Astrocyte (in vitro differentiated cells and primary cell): Measurements from ENCODE around the gene MFNG. TPM values are rescaled to one million over a fixed set of nuclear protein-coding genes. Genes with fewer than 3 reads are reported as not detected.

ENCODE experiments used
- DNase-seq: peaks from one replicate; pipeline ENCODE4 v3.0.0-alpha.2; 2010; ENCODE audit warnings: low read depth
- FAIRE-seq: peaks from 2 replicates; lab custom pipeline; 2011; peaks lifted over from hg19 to GRCh38; lab: Jason Lieb, UNC
- H2AFZ ChIP-seq: 2 replicates; pipeline ENCODE4 v1.6.0; 2012; ENCODE audit warnings: low read depth, low read length, inconsistent platforms
- H3K27ac ChIP-seq: 2 replicates; pipeline ENCODE4 v1.5.1; 2011; ENCODE audit warnings: low read depth, low read length, inconsistent platforms
- H3K27me3 ChIP-seq: 2 replicates; pipeline ENCODE4 v1.6.0; 2011; ENCODE audit warnings: low read length, inconsistent platforms; ENCODE audit not compliant: insufficient read depth
- H3K36me3 ChIP-seq: 2 replicates; pipeline ENCODE4 v1.5.1; 2011; ENCODE audit warnings: low read length, inconsistent platforms; ENCODE audit not compliant: insufficient read depth
- H3K4me1 ChIP-seq: 2 replicates; pipeline ENCODE4 v1.5.1; 2011; ENCODE audit warnings: low read length, inconsistent platforms; ENCODE audit not compliant: insufficient read depth
- H3K4me2 ChIP-seq: 2 replicates; pipeline ENCODE4 v1.6.0; 2012; ENCODE audit warnings: low read length, inconsistent platforms
- H3K4me3 ChIP-seq: 2 replicates; pipeline ENCODE4 v1.5.1; 2011; ENCODE audit warnings: low read depth, mild to moderate bottlenecking, low read length, inconsistent platforms; ENCODE audit not compliant: insufficient read depth
- H3K79me2 ChIP-seq: 2 replicates; pipeline ENCODE4 v1.6.0; 2012; ENCODE audit warnings: mild to moderate bottlenecking, low read length, inconsistent platforms; ENCODE audit not compliant: insufficient read depth
- H3K9ac ChIP-seq: 2 replicates; pipeline ENCODE4 v1.6.0; 2012; ENCODE audit warnings: mild to moderate bottlenecking, low read length, inconsistent platforms
- H3K9me3 ChIP-seq: 2 replicates; pipeline ENCODE4 v1.5.1; 2012; ENCODE audit warnings: low read depth, mild to moderate bottlenecking, low read length, inconsistent platforms; ENCODE audit not compliant: insufficient read depth
- H4K20me1 ChIP-seq: 2 replicates; pipeline ENCODE4 v1.6.0; 2012; ENCODE audit warnings: low read length, inconsistent platforms; ENCODE audit not compliant: insufficient read depth
- H3K27ac Mint-ChIP-seq: one replicate; pipeline ENCODE4 v1.8.0; 2021; ENCODE audit warnings: mild to moderate bottlenecking, mixed read lengths; ENCODE audit not compliant: unreplicated experiment
- H3K27me3 Mint-ChIP-seq: one replicate; pipeline ENCODE4 v1.8.0; 2021; ENCODE audit warnings: low read depth, mixed read lengths; ENCODE audit not compliant: unreplicated experiment
- H3K36me3 Mint-ChIP-seq: one replicate; pipeline ENCODE4 v1.8.0; 2021; ENCODE audit warnings: low read depth, mixed read lengths; ENCODE audit not compliant: unreplicated experiment
- H3K4me1 Mint-ChIP-seq: one replicate; pipeline ENCODE4 v1.8.0; 2021; ENCODE audit warnings: low read depth, mixed read lengths; ENCODE audit not compliant: unreplicated experiment
- H3K4me3 Mint-ChIP-seq: one replicate; pipeline ENCODE4 v1.8.0; 2021; ENCODE audit warnings: mild to moderate bottlenecking, moderate library complexity, mixed read lengths; ENCODE audit not compliant: unreplicated experiment
- H3K9me3 Mint-ChIP-seq: one replicate; pipeline ENCODE4 v1.8.0; 2021; ENCODE audit warnings: mild to moderate bottlenecking, mixed read lengths; ENCODE audit not compliant: unreplicated experiment
- EZH2 ChIP-seq: IDR thresholded peaks from 2 replicates; pipeline ENCODE4 v1.6.1; 2012; ENCODE audit warnings: mild to moderate bottlenecking, low read length, inconsistent platforms; ENCODE audit not compliant: insufficient read depth
- total RNA-seq: library from RNA; stranded (reverse); gene quantifications from 2 replicates; pipeline ENCODE4 v1.2.1, GENCODE V29; 2021
- TF ChIP-seq, protein P1 (sequence below): IDR thresholded peaks from 2 replicates; pipeline ENCODE4 v1.5.1; 2011; ENCODE audit warnings: low read depth, mild to moderate bottlenecking, inconsistent platforms, low read length, moderate library complexity; ENCODE audit not compliant: insufficient read depth

Gene MFNG
- total RNA-seq, 1 donor from 2014 or later = 1.4 TPM

GRCh38 chr22:37456346-37456745 is 29.8 kb downstream of the MFNG start:
- peaks cover 22% of the 10 kb centered on the region for H3K4me1 ChIP-seq
- H2AFZ ChIP-seq = no peak overlapping the region
- Mint-ChIP-seq H3K9me3 (peaks cover under 1% of the 10 kb centered on the region), H3K36me3 (no peaks in the 10 kb centered on the region), H3K4me1 (peaks cover 22% of the 10 kb centered on the region), H3K4me3 (no peak overlapping the region), H3K27ac (no peak overlapping the region), H3K27me3 (peaks cover 25% of the 10 kb centered on the region)
- no peaks in the 10 kb centered on the region for H4K20me1 ChIP-seq
- no peaks in the 10 kb centered on the region for H3K79me2 ChIP-seq
- no peaks in the 10 kb centered on the region for H3K36me3 ChIP-seq
- H3K4me2 ChIP-seq = peak overlapping the region; percentile 81
- no peak overlapping the region for H3K4me3 ChIP-seq
- TF ChIP-seq, protein P1, sequence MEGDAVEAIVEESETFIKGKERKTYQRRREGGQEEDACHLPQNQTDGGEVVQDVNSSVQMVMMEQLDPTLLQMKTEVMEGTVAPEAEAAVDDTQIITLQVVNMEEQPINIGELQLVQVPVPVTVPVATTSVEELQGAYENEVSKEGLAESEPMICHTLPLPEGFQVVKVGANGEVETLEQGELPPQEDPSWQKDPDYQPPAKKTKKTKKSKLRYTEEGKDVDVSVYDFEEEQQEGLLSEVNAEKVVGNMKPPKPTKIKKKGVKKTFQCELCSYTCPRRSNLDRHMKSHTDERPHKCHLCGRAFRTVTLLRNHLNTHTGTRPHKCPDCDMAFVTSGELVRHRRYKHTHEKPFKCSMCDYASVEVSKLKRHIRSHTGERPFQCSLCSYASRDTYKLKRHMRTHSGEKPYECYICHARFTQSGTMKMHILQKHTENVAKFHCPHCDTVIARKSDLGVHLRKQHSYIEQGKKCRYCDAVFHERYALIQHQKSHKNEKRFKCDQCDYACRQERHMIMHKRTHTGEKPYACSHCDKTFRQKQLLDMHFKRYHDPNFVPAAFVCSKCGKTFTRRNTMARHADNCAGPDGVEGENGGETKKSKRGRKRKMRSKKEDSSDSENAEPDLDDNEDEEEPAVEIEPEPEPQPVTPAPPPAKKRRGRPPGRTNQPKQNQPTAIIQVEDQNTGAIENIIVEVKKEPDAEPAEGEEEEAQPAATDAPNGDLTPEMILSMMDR = no peak
- TF ChIP-seq EZH2 = no peak
- DNase-seq = no peak
- H3K27me3 ChIP-seq = peaks cover 7% of the 10 kb centered on the region
- H3K27ac ChIP-seq = no peak overlapping the region
- FAIRE-seq = no peak
- peak overlapping the region; percentile 1 for H3K9ac ChIP-seq
- no peaks in the 10 kb centered on the region for H3K9me3 ChIP-seq

- peak overlapping the region; percentile 93 for H3K27ac Mint-ChIP-seq
- no peak for TF ChIP-seq EZH2
- TF ChIP-seq, protein P1 = no peak
- Histone ChIP-seq H3K79me2 (no peaks in the 10 kb centered on the region), H3K36me3 (no peaks in the 10 kb centered on the region), H2AFZ (no peak overlapping the region), H3K9ac (peak overlapping the region; percentile 1), H3K9me3 (no peaks in the 10 kb centered on the region), H3K4me2 (peak overlapping the region; percentile 81), H3K4me1 (peaks cover 22% of the 10 kb centered on the region), H4K20me1 (no peaks in the 10 kb centered on the region), H3K27me3 (peaks cover 7% of the 10 kb centered on the region), H3K27ac (peak overlapping the region; percentile 77), H3K4me3 (no peak overlapping the region)
- H3K27me3 Mint-ChIP-seq = peaks cover 25% of the 10 kb centered on the region
- no peak overlapping the region for H3K4me3 Mint-ChIP-seq
- H3K9me3 Mint-ChIP-seq = peaks cover 5% of the 10 kb centered on the region
- H3K4me1 Mint-ChIP-seq = peaks cover 22% of the 10 kb centered on the region
- FAIRE-seq (no peak), DNase-seq (peak; percentile 20)
- no peaks in the 10 kb centered on the region for H3K36me3 Mint-ChIP-seq
Measured at GRCh38 chr22:37455896-37456295, 30.3 kb downstream of the MFNG start.

GRCh38 chr22:37454857-37455686 is 31.1 kb downstream of the MFNG start:
- no peak for TF ChIP-seq EZH2
- TF ChIP-seq, protein P1 = no peak
- H3K27ac ChIP-seq = peak overlapping the region; percentile 77
- peak; percentile 87 for FAIRE-seq
- Mint-ChIP-seq H3K4me3 (peak overlapping the region; percentile 56), H3K27me3 (peaks cover 22% of the 10 kb centered on the region), H3K9me3 (peaks cover 5% of the 10 kb centered on the region), H3K36me3 (no peaks in the 10 kb centered on the region), H3K4me1 (peaks cover 22% of the 10 kb centered on the region), H3K27ac (peak overlapping the region; percentile 93)
- H3K4me3 ChIP-seq = peak overlapping the region; percentile 38
- H3K36me3 ChIP-seq = no peaks in the 10 kb centered on the region
- peak; percentile 94 for DNase-seq
- H3K9ac ChIP-seq = peak overlapping the region; percentile 68
- H2AFZ ChIP-seq = no peak overlapping the region
- no peaks in the 10 kb centered on the region for H3K9me3 ChIP-seq
- peak overlapping the region; percentile 81 for H3K4me2 ChIP-seq
- no peaks in the 10 kb centered on the region for H4K20me1 ChIP-seq
- peaks cover 4% of the 10 kb centered on the region for H3K27me3 ChIP-seq
- peaks cover 22% of the 10 kb centered on the region for H3K4me1 ChIP-seq
- H3K79me2 ChIP-seq = no peaks in the 10 kb centered on the region
